ENCODE results near the gene PGAM1.

Gene PGAM1

GRCh38 chr10:97479939-97480338 is 53.9 kb downstream of the PGAM1 start:
- no peak for FAIRE-seq
- TF ChIP-seq POLR2A (IDR thresholded peaks at IDR 0.05; ENCODE audit: low read depth, low read length) = no peak
- DNase-seq (ENCODE audit: insufficient read length, low spot score) = no peak

GRCh38 chr10:97481071-97481470 is 55.1 kb downstream of the PGAM1 start:
- FAIRE-seq (no peak), DNase-seq (ENCODE audit: insufficient read length, low spot score) (no peak)
- no peak for TF ChIP-seq POLR2A (IDR thresholded peaks at IDR 0.05; ENCODE audit: low read depth, low read length)

- no peak for TF ChIP-seq POLR2A (IDR thresholded peaks at IDR 0.05; ENCODE audit: low read depth, low read length)
- FAIRE-seq (no peak), DNase-seq (ENCODE audit: insufficient read length, low spot score) (no peak)
Observed at GRCh38 chr10:97482381-97482780, 56.4 kb downstream of the PGAM1 start.

Measured in H54 (cell line).